T-cell (primary cell): ENCODE measurements around the gene NTM. TPM values are rescaled to one million over a fixed set of nuclear protein-coding genes. Genes with fewer than 3 reads are reported as not detected.

Experiments
- ATAC-seq, 4 experiments: fragments of 200-7000 bp in 3 of 4; fragments of 150-1000 bp in 1 of 4; cut with Tn5 transposase; replicated peaks in 1 of 4; 1 replicate in 3 of 4; 2 replicates in 1 of 4; pipeline ENCODE4 v1.10.0; 2021; ENCODE audit warnings: moderate library complexity in 3 of 4, mild to moderate bottlenecking in 2 of 4, moderate number of reproducible peaks in 1 of 4
- CTCF ChIA-PET, 2 donors: fragments of 300-600 bp; sonication (Branson Sonifier 250); formaldehyde crosslinking; loops; one replicate each; lab custom pipeline; 2022; ENCODE audit warnings: antibody characterized with exemption in 2 of 2; lab: Charles Lee
- POLR2A ChIA-PET, 2 donors: fragments of 300-600 bp; sonication (Branson Sonifier 250); formaldehyde crosslinking; loops; one replicate each; lab custom pipeline; 2022; ENCODE audit warnings: antibody characterized with exemption in 2 of 2; lab: Charles Lee
- DNase-seq, 35 experiments: peaks; one replicate each; pipeline versions ENCODE4 v3.0.0 to v3.0.0-alpha.2; 2013 to 2023
- H3K27ac ChIP-seq: one replicate; pipeline ENCODE4 v1.5.1; 2013; ENCODE audit warnings: low read length
- H3K27me3 ChIP-seq, 2 experiments: replicated peaks in 1 of 2; 1 replicate in 1 of 2; 2 replicates in 1 of 2; pipeline versions ENCODE4 v1.6.1 to v1.7.0; 2013; ENCODE audit warnings: low read length in 1 of 2, mixed read lengths in 1 of 2; ENCODE audit not compliant: control insufficient read depth in 2 of 2, insufficient read depth in 2 of 2; ENCODE audit errors: extremely low read depth in 1 of 2
- H3K36me3 ChIP-seq, 2 donors: 1 replicate in 1 of 2; 2 replicates in 1 of 2; pipeline versions ENCODE4 v1.6.1 to v1.7.0; 2013; ENCODE audit warnings: low read length in 1 of 2; ENCODE audit not compliant: control insufficient read depth in 2 of 2, insufficient read depth in 1 of 2; ENCODE audit errors: extremely low read depth in 1 of 2
- H3K4me1 ChIP-seq, 2 experiments: 1 replicate in 1 of 2; 2 replicates in 1 of 2; pipeline versions ENCODE4 v1.6.1 to v1.7.0; 2013; ENCODE audit warnings: low read length in 2 of 2, mixed read lengths in 1 of 2; ENCODE audit not compliant: insufficient read depth in 2 of 2, control insufficient read depth in 1 of 2; ENCODE audit errors: extremely low read depth in 1 of 2
- H3K4me3 ChIP-seq, 2 donors: 1 replicate in 1 of 2; 2 replicates in 1 of 2; pipeline versions ENCODE4 v1.5.1 to v1.7.0; 2013; ENCODE audit warnings: mild to moderate bottlenecking in 2 of 2, low read length in 1 of 2, moderate library complexity in 1 of 2; ENCODE audit not compliant: control insufficient read depth in 1 of 2; ENCODE audit errors: extremely low read depth in 1 of 2
- H3K9me3 ChIP-seq: 2 replicates; pipeline ENCODE4 v1.7.0; 2013
- H3K27ac Mint-ChIP-seq, 2 donors: one replicate each; pipeline ENCODE4 v1.8.0; 2020 to 2021; ENCODE audit warnings: mild to moderate bottlenecking in 2 of 2, mixed read lengths in 2 of 2
- H3K27me3 Mint-ChIP-seq, 2 donors: one replicate each; pipeline ENCODE4 v1.8.0; 2021 to 2022; ENCODE audit warnings: mixed read lengths in 2 of 2
- H3K36me3 Mint-ChIP-seq: one replicate; pipeline ENCODE4 v1.8.0; 2021; ENCODE audit warnings: mixed read lengths
- H3K4me1 Mint-ChIP-seq, 3 donors: one replicate each; pipeline ENCODE4 v1.8.0; 2020 to 2022; ENCODE audit warnings: mixed read lengths in 3 of 3, mild to moderate bottlenecking in 1 of 3
- H3K4me3 Mint-ChIP-seq, 3 donors: one replicate each; pipeline ENCODE4 v1.8.0; 2020 to 2022; ENCODE audit warnings: mild to moderate bottlenecking in 3 of 3, mixed read lengths in 3 of 3, moderate library complexity in 3 of 3
- H3K9me3 Mint-ChIP-seq, 3 donors: one replicate each; pipeline ENCODE4 v1.8.0; 2020 to 2022; ENCODE audit warnings: mixed read lengths in 3 of 3
- WGBS: methylation state at CpG from one replicate; pipeline ENCODE4 v1.1.5; 2013; ENCODE audit warnings: missing lambda C conversion rate; ENCODE audit not compliant: insufficient coverage; 5-methylcytosine and 5-hydroxymethylcytosine counted together
- total RNA-seq, 35 experiments: library from RNA in 6 of 35; stranded (reverse) in 6 of 35; fragments of 120-200 nt in 1 of 35; gene quantifications; one replicate each; pipeline versions ENCODE4 v1.2.1 to v1.2.4 and lab custom pipeline; 2013 to 2026

Gene NTM
- total RNA-seq, 5 donors from 2014 or later (not counting 1 experiment from before 2014, with no cell fraction given): not detected

DNA sequence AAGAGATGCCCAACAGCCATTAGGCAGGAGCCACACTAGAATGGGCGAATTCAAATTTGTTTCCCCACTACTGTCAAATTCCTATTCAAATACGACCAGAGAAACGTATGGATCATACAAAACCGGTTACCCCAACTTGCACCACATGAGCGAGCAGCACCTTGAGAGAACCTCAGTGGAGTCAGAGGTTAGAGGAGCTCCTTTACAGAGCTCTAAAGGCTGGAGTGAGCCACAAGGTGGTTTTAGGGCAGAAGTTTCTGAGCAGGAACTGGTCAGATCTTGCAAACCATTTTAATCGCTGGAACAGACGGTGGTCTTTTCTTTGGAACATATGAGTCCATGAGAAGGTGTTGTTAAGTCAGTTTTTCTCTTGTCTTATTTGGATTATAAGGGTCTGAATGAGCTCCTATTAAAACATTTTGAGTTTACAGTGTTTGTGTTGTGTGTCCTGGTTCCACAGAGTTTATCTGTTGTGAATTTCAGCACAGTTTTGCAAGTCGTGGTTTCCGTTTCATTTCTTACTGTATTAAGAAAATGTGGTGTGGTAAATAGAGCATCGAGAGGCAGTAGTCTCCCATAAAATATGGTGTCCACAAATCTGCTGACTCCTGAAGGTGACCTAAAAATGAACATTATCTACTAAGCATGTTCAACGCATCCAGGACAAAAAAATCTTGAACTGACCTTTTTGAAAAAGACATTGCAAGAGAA lies 471.7 kb downstream of the NTM start:
- 76% methylated on average over 6 of the region's 11 CpGs for WGBS
- H3K9me3 Mint-ChIP-seq: peaks cover 3 to 9% (median 4%) of the 10 kb centered on the region in 3 donors
- no peak overlapping the region for H3K4me3 Mint-ChIP-seq
- no peaks in the 10 kb centered on the region for H3K4me1 Mint-ChIP-seq
- Histone ChIP-seq H3K9me3 (no peaks in the 10 kb centered on the region), H3K4me3 (no peak overlapping the region), H3K4me1 (no peaks in the 10 kb centered on the region), H3K36me3 (no peaks in the 10 kb centered on the region), H3K27me3 (no peaks in the 10 kb centered on the region), H3K27ac (no peak overlapping the region)
- peaks cover 0 to 3% of the 10 kb centered on the region in 2 donors for H3K27me3 Mint-ChIP-seq
- H3K36me3 Mint-ChIP-seq: no peaks in the 10 kb centered on the region
- ChIA-PET CTCF (no interaction called here), POLR2A (no interaction called here)
- no peak overlapping the region for H3K27ac Mint-ChIP-seq
- no peak for DNase-seq
- ATAC-seq: no peak

DNA sequence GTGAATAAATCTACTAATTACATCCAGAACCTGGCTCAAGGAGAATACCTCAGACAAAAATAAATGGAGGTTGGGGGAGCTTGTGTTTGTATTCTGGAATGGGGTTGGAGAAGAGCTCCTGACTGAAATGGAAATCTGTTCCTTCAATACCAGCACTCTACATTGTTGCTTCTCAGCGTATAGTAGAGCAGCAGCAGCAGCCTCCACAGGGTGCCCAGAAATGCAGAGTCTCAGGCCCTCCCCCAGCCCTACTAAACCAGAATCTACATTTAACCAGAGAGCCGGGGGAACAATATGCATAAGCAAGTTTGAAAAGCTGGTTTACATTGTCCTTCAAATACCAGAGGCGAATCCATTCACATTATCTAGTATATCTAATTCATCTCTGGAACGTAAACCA lies 474.8 kb downstream of the NTM start:
- H3K36me3 Mint-ChIP-seq: no peaks in the 10 kb centered on the region
- Histone ChIP-seq H3K27me3 (no peaks in the 10 kb centered on the region), H3K9me3 (no peaks in the 10 kb centered on the region), H3K36me3 (no peaks in the 10 kb centered on the region), H3K4me1 (no peaks in the 10 kb centered on the region), H3K4me3 (no peak overlapping the region), H3K27ac (no peak overlapping the region)
- ATAC-seq (no peak), DNase-seq (no peak)
- H3K4me3 Mint-ChIP-seq: no peak overlapping the region
- peaks cover 0 to 3% of the 10 kb centered on the region in 2 donors for H3K27me3 Mint-ChIP-seq
- WGBS: 72% methylated on average over 2 of the region's 4 CpGs
- no peak overlapping the region for H3K27ac Mint-ChIP-seq
- POLR2A ChIA-PET: no interaction called here
- CTCF ChIA-PET: no interaction called here
- no peaks in the 10 kb centered on the region for H3K4me1 Mint-ChIP-seq
- no peaks in the 10 kb centered on the region for H3K9me3 Mint-ChIP-seq

DNA sequence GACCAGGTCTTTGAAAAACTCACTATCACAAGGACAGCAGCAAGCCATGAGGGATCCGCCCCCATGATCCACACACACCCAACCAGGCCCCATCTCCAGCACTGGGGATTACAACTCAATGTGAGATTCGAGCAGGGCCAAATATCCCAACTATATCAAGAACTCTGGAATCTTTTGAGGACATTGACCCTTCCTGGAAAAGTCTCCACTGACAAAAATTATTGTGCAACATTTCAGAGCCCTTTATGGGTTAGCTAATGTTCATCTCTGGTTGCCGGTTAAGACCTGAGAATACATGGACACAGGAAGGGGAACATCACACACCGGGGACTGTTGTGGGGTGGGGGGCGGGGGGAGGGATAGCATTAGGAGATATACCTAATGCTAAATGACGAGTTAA lies 479.1 kb downstream of the NTM start:
- WGBS: 71% methylated on average over 2 of the region's 6 CpGs
- Mint-ChIP-seq H3K36me3 (no peaks in the 10 kb centered on the region), H3K4me3 (no peak overlapping the region), H3K27ac (no peak overlapping the region), H3K27me3 (peaks cover 0 to 3% of the 10 kb centered on the region in 2 donors), H3K9me3 (no peaks in the 10 kb centered on the region), H3K4me1 (no peaks in the 10 kb centered on the region)
- H3K9me3 ChIP-seq: no peaks in the 10 kb centered on the region
- H3K36me3 ChIP-seq: no peaks in the 10 kb centered on the region
- no peak for DNase-seq
- H3K4me1 ChIP-seq: no peaks in the 10 kb centered on the region
- H3K4me3 ChIP-seq: no peak overlapping the region
- no peak for ATAC-seq
- ChIA-PET CTCF (no interaction called here), POLR2A (no interaction called here)
- no peaks in the 10 kb centered on the region for H3K27me3 ChIP-seq
- H3K27ac ChIP-seq: no peak overlapping the region

DNA sequence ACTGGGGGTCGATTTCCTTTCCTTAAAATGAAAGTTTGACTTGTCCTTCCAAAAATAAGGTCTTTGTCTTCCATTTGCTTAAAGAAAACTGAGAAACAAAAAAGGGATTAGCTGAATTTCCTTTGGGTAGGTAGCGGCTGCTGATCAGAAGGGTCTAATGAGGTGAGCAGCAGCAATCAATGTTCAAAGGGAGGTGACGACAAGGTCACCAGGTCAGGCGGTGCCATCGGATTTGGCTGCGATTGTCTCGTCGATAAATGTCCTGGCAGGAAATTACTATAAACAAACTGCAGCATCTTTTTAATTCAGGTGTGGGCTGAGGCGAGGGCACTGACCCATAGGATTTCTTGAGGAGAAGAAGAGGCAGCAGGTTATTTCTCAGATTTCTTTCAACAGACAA lies 480.1 kb downstream of the NTM start:
- no peaks in the 10 kb centered on the region for H3K4me1 Mint-ChIP-seq
- no peak overlapping the region for H3K4me3 Mint-ChIP-seq
- ChIA-PET POLR2A (no interaction called here), CTCF (no interaction called here)
- no peak for DNase-seq
- 100% methylated on average over 1 of the region's 9 CpGs for WGBS
- H3K4me1 ChIP-seq: no peaks in the 10 kb centered on the region
- H3K9me3 Mint-ChIP-seq: no peaks in the 10 kb centered on the region
- H3K27me3 Mint-ChIP-seq: peaks cover 0 to 3% of the 10 kb centered on the region in 2 donors
- H3K9me3 ChIP-seq: no peaks in the 10 kb centered on the region
- H3K4me3 ChIP-seq: no peak overlapping the region
- no peak overlapping the region for H3K27ac ChIP-seq
- no peak overlapping the region for H3K27ac Mint-ChIP-seq
- H3K27me3 ChIP-seq: no peaks in the 10 kb centered on the region
- H3K36me3 ChIP-seq: no peaks in the 10 kb centered on the region
- no peaks in the 10 kb centered on the region for H3K36me3 Mint-ChIP-seq
- no peak for ATAC-seq

DNA sequence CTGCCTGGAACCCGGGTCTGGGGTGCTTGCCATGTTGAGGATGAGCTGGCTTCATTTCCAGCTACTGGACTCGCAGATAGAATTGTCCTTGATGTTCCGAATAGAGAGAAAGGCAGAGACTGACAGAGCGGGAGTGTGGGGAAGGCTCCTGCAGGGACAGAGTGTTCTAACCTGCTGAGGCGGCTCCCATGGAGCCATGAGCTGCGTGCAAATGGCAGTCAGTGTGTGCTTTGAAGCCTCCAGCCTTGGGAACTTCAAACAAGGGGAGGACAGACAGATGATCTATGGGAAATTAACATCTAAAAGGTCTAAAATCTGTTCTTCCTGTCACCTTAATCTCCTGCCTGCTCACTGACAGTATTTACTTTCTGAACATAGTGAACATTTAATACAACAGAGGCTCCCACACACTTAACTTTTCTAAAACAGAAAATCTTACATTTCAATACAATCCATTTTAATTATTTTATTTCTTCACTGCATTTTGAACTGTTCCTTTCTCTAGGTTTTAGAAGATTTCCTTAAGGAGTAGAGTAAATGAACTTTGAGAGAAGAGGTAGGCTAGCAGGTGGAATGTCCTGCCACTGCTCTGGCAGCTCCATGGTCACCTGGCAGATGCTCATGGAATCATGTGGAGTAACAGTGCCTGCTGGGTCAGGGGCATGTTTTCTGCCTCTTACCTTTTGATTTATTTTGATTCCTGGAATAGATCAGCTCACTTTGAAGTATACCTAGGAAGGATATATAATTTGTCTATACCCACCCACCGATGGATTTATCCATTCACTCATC lies 481.7 kb downstream of the NTM start:
- Mint-ChIP-seq H3K27ac (no peak overlapping the region), H3K9me3 (no peaks in the 10 kb centered on the region), H3K4me3 (no peak overlapping the region), H3K4me1 (no peaks in the 10 kb centered on the region), H3K27me3 (peaks cover 0 to 3% of the 10 kb centered on the region in 2 donors), H3K36me3 (no peaks in the 10 kb centered on the region)
- Histone ChIP-seq H3K4me1 (no peaks in the 10 kb centered on the region), H3K4me3 (no peak overlapping the region), H3K27ac (no peak overlapping the region), H3K36me3 (no peaks in the 10 kb centered on the region), H3K27me3 (no peaks in the 10 kb centered on the region), H3K9me3 (no peaks in the 10 kb centered on the region)
- ChIA-PET CTCF (no interaction called here), POLR2A (no interaction called here)
- 79% methylated on average over 5 of the region's 7 CpGs for WGBS
- no peak for ATAC-seq
- DNase-seq: no peak

DNA sequence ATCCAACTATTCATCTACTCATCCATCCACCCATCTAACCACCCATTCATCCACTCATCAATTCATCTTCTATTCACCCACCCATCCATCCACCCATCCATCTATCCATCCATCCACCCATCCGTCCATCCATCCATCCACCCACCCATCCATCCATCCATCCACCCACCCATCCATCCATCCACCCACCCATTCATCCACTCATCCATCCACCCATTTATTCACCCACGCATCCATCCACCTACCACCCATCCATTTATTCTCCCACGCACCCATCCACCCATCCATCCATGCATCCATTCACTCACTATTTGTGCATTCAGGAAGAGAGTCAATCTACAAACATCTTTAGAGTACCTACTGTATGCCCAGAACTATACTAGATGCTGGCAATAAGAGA lies 482.3 kb downstream of the NTM start:
- Histone ChIP-seq H3K27me3 (no peaks in the 10 kb centered on the region), H3K36me3 (no peaks in the 10 kb centered on the region), H3K9me3 (no peaks in the 10 kb centered on the region), H3K27ac (no peak overlapping the region), H3K4me3 (no peak overlapping the region), H3K4me1 (no peaks in the 10 kb centered on the region)
- no peaks in the 10 kb centered on the region for H3K4me1 Mint-ChIP-seq
- peaks cover 0 to 3% of the 10 kb centered on the region in 2 donors for H3K27me3 Mint-ChIP-seq
- H3K4me3 Mint-ChIP-seq: no peak overlapping the region
- H3K9me3 Mint-ChIP-seq: no peaks in the 10 kb centered on the region
- ChIA-PET POLR2A (no interaction called here), CTCF (no interaction called here)
- H3K36me3 Mint-ChIP-seq: no peaks in the 10 kb centered on the region
- DNase-seq: no peak
- H3K27ac Mint-ChIP-seq: no peak overlapping the region
- WGBS: 93% methylated on average over 3 of the region's 3 CpGs
- ATAC-seq: no peak
